GM19455 (cell line): ENCODE measurements around the gene SF1.

Experiments used
- ATAC-seq: cut with Tn5 transposase; IDR thresholded peaks from one replicate; pipeline ENCODE4 v1.9.1; 2021; ENCODE audit not compliant: unreplicated experiment

The SF1 gene

GRCh38 chr11:64750361-64751054 is 27.8 kb downstream of the SF1 start:
- ATAC-seq: no peak

DNA sequence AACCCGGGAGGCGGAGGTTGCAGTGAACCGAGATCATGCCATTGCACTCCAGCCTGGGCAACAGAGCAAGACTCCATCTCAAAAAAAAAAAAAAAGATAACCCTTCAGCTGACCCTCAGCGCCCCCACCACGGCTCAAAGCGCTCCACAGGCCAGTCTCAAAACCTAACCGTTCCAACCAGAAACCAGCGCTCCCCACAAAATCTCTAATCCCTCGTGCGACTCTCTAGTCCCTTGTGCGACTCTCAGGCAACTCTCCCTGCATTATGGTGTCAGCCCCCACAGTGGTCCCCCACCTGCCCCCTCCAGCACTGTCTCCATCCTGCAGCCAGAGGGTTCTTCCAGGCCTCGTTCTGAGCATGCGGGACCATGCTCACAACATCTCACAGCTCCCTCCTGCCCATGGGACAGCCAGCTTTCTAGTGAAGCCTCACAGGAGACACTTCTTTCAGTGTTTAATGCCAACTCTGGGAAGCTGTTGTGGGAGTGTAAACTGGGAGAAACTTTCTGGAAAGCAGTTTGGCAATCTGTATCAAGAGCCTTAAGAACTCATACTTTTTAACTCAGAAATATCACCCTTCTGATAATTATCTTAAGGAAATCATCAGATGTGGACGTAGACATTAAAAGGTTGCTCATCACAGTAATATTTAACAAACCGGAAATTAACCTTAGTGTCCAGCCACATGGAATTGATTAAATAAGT is 30.2 kb downstream of the SF1 start:
- no peak for ATAC-seq

GRCh38 chr11:64746486-64746885 is 31.9 kb downstream of the SF1 start:
- no peak for ATAC-seq

- no peak for ATAC-seq
Observed at GRCh38 chr11:64745521-64746328, 32.6 kb downstream of the SF1 start.

DNA sequence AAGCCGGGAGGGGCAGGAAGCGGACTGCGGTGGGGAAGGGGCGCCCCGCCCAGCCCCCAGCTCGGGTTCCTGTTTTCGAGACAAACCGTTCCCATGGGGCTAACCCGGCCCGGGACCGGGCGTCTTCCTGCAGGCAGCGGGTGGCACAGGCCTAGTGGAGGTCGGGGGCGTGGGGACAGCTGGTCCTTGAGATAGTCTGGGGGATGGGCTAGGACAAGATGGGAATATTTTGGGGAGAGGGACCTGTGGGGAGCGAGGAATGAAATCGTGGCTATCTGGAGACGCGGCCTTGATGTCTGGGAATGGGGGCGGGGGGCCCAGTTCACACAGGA is 33.2 kb downstream of the SF1 start:
- no peak for ATAC-seq

DNA sequence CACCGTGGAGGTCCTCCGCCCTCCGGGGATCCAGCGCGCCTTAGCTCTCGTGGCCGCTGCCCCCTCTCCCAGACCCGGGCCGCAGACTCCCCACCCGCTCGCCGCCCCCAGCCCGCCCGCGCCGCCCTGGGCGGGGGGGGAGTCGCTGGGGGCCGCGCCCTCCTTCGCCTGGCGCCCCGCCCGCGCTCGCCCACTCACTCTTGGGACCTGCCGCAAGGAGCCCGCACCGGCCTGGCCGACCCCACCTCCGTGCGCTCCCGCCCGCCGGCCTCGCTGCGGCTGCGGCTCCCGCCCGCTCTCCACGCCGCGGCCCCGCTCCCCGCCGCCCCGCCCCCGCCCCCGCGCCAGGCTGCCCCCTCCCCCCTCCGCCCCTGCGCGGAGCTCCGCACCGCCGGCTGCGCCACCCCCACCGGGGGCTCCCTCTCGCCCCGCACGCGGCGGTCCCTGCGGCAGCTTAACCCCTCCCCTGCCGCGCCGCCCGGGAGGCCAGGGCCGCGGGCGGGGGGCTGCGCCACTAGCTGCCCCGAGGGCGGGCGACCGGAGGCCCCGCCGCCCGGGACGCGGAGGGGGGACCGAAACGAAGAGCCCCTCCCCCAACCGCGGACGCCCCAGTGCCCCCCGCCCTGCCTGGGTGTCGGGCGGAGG is 33.7 kb downstream of the SF1 start:
- no peak for ATAC-seq

- no peak for ATAC-seq
Observed at GRCh38 chr11:64743591-64744543, 34.5 kb downstream of the SF1 start, which contains the start of gene RASGRP2. Gene RASGRP2 (minus strand): TSS chr11:64744142. CDS start chr11:64742866, 1,276 bp downstream.

DNA sequence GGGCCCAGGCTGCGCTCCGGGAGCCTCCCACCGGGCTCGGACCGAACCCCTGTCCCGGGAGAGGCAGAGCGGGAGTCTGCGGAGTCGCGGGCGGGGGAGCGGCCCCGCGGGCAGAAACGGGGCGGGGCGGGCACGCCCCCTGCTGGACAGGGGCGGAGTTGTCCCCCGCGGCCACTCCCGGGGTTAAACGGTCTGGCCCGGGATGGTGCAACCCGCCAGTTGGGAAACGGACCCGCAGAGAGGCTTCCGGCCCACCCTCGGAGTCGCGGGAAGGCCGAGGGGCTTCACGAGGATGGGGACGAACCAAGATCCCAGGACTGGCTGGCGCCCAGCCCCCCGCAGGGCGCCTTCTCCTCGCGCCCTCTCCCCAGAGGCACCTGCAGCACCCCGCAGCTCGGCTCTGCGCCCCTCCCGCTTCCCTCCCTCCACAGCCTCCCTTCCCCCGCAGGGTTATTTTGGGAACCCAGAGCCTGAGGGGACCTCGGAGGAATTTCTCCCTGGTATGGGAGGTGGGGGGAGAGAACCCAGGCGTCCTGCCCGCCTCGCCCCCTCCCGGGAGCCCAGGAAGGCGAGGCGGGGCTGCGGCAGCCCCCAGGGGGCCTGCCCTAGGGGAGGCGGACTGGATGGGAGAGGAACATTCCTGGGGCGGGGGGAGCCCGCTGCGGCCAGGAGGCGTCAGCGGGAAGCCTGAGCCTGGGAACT is 35.3 kb downstream of the SF1 start:
- ATAC-seq: no peak

GRCh38 chr11:64742087-64742888 is 36.1 kb downstream of the SF1 start:
- ATAC-seq: no peak

DNA sequence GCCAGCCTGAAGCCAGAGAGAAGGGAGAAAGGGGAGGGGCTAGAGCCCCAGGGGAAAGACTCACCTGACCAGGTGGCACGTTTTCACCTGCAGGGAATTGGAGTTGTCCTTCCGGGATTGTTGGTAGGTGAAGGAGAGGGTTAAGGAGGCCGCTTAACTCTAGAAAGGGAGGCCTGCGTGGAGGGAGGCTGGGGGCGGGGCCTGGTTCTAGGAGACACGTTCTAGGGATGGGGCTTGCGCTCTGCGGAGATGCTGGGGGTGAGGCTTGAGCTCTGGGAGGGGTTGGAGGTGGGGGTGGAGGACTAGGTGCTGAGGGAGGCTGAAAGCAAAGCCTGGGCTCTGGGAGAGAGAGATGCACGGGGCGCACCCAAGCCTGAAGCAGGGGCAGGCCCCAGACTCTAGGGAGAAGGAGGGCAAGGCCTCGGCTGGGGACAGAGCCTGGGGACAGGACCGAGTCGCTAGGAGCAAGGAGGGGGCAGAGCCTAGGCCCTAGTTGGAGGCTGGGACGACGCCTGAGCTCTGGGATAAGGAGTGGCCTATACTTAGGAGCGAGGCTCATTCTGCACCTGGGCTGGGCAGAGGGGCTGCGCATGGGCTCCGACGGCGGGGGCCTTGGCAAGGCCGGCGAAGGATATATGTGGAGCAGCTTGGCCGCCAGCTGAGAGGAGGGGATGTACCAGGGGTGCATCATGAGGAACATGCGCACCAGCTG is 36.8 kb downstream of the SF1 start:
- ATAC-seq: no peak

- no peak for ATAC-seq
Observed at GRCh38 chr11:64739871-64740270, 38.5 kb downstream of the SF1 start.

- ATAC-seq: no peak
Observed at GRCh38 chr11:64736654-64737053, 41.7 kb downstream of the SF1 start.

DNA sequence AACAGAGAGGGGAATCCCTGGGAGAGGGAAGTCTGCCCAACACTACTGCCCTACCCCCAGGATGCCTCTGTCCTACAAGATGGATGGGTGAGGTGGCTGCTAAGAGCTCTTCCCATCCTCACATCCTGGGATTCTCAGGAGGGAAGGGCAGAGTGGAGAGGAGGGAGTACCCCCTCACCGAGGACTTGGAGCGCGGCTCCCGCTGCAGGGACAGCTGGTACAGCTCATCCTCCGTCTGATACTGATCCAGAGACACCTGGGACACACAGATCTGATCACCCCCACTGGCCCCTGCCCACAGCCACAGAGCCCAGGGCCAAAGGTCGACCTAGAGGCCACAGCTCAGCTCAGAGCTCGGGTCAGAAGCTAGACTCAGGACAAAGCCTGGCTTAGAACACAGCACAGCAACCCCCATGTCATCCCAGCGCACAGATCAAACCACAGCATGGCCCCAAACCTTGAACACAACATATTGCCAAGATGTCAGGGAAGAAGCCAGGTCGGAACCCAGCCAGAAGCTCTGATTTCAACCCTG is 42.5 kb downstream of the SF1 start:
- ATAC-seq: no peak

DNA sequence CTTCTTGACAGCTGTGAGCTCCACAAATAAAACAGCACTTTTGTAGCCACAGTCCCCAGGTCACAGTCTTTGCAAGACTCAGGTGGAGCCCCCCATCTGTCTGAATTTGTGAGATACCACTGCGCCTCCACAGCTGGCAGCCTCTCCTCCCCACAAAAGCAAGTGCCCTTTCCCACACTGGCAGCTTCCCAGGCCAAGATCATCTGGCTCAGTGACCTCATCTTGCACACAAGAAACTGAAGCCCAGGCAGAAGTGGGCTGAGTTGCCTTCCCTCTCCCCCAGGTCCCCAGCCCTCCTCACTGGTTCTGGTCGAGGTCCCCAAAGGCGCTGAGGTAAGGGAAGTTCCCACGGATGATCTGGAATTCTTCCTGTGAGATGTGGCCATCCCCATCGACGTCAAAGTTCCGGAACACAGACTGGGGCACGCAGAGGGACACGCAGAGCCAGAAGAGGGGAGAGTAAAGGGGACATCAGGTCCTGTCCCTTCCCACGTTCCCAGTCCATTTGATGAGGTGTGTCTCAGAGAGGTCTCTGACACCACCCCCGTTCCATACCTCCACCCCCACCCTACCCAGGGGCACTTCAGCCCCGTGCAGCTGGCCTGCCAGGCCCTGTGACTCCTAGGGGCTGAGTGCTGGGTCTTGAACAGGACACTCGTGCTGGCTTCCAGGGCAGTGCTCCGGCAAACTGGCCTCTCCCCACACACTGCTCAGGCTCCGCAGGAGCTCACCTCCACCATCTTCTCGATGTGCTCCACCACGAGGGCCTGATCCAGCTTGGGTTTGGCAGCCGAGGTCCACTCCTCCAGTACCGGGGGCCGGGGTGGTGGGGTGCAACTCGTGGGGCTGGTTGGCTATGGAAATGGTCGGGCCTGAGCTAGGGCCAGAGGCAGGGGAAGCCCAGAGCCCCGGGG is 43.3 kb downstream of the SF1 start:
- ATAC-seq: no peak

GRCh38 chr11:64731601-64732000 is 46.7 kb downstream of the SF1 start:
- no peak for ATAC-seq

GRCh38 chr11:64729851-64730382 is 48.4 kb downstream of the SF1 start:
- ATAC-seq: no peak
